HCT116 (cell line): Measurements from ENCODE around the gene SCAI. TPM values are rescaled to one million over a fixed set of nuclear protein-coding genes. Genes with fewer than 3 reads are reported as not detected.

Experiments
- ATAC-seq: fragments of 200-7000 bp; cut with Tn5 transposase; 2 replicates; pipeline ENCODE4 v1.9.1; 2020; ENCODE audit warnings: mild to moderate bottlenecking, moderate library complexity
- BruUV-seq: library from RNA; stranded (reverse); fragments of 400-500 nt; replicated peaks from 2 replicates; lab custom pipeline; 2021; lab: Mats Ljungman, UMichigan
- CTCF ChIA-PET: fragments of 300-600 bp; sonication (Branson Sonifier 250); formaldehyde crosslinking; loops from one replicate; lab custom pipeline; 2021; ENCODE audit warnings: antibody characterized with exemption; lab: Charles Lee
- POLR2A ChIA-PET: fragments of 300-600, 350-600 bp; sonication (Branson Sonifier 250); formaldehyde crosslinking; loops from one replicate; lab custom pipeline; 2021; ENCODE audit warnings: antibody characterized with exemption; lab: Charles Lee
- RAD21 ChIA-PET, 2 experiments: fragments of 300-600 bp; sonication (Branson Sonifier 250); formaldehyde crosslinking; loops; one replicate each; lab custom pipeline; 2023; ENCODE audit warnings: low total read pairs in 2 of 2; ENCODE audit not compliant: uncharacterized antibody in 2 of 2, unreplicated experiment in 2 of 2, low non-redundant PET in 1 of 2; lab: Charles Lee
- DNase-seq: peaks from one replicate; pipeline ENCODE4 v3.0.0-alpha.2; 2010; ENCODE audit warnings: low read depth, low spot score
- H2AFZ ChIP-seq: fragments of 200-600 bp; shearing (Covaris generic), sonication (generic); 2 replicates; pipeline ENCODE4 v1.6.1; 2017; ENCODE audit warnings: low read depth, mixed run types, mixed read lengths, antibody characterized with exemption, low read length; ENCODE audit not compliant: poor library complexity, severe bottlenecking
- H3K27ac ChIP-seq: 2 replicates; pipeline ENCODE4 v1.5.1; 2012; ENCODE audit warnings: low read depth, low read length
- H3K27me3 ChIP-seq: fragments of 200-600 bp; sonication (generic); 2 replicates; pipeline ENCODE4 v1.6.1; 2016; ENCODE audit warnings: mixed run types, low read length, mixed read lengths; ENCODE audit not compliant: insufficient read depth
- H3K36me3 ChIP-seq, 2 experiments: fragments of 200-500 bp in 1 of 2; fragments of 200-600 bp in 1 of 2; sonication (Bioruptor generic) in 1 of 2; sonication (generic) in 1 of 2; 2 replicates each; pipeline versions ENCODE4 v1.5.1 to v1.6.1; 2014 to 2016; ENCODE audit warnings: low read length in 2 of 2, inconsistent platforms in 1 of 2, mixed read lengths in 1 of 2, mixed run types in 1 of 2; ENCODE audit not compliant: insufficient read depth in 2 of 2, control insufficient read depth in 1 of 2
- H3K4me1 ChIP-seq, 2 experiments: fragments of 200-600 bp in 1 of 2; sonication (generic) in 1 of 2; 2 replicates each; pipeline versions ENCODE4 v1.5.1 to v1.6.1; 2012 to 2017; ENCODE audit warnings: low read length in 2 of 2, inconsistent platforms in 1 of 2, mild to moderate bottlenecking in 1 of 2, mixed read lengths in 1 of 2, mixed run types in 1 of 2, moderate library complexity in 1 of 2; ENCODE audit not compliant: insufficient read depth in 2 of 2, control insufficient read depth in 1 of 2
- H3K4me2 ChIP-seq: fragments of 200-600 bp; sonication (generic); 2 replicates; pipeline ENCODE4 v1.6.1; 2017; ENCODE audit warnings: mixed run types, low read length, mixed read lengths
- H3K4me3 ChIP-seq, 2 experiments: fragments of 200-600 bp in 1 of 2; sonication (generic) in 1 of 2; replicated peaks in 1 of 2; 2 replicates each; pipeline ENCODE4 v1.5.1; 2011 to 2016; ENCODE audit warnings: low read length in 2 of 2, control low read depth in 1 of 2, low read depth in 1 of 2, mild to moderate bottlenecking in 1 of 2, mixed read lengths in 1 of 2, mixed run types in 1 of 2
- H3K79me2 ChIP-seq: fragments of 200-600 bp; sonication (generic); 2 replicates; pipeline ENCODE4 v1.6.1; 2017; ENCODE audit warnings: mild to moderate bottlenecking, mixed run types, low read length, moderate library complexity, mixed read lengths; ENCODE audit not compliant: insufficient read depth
- H3K9ac ChIP-seq: fragments of 200-600 bp; sonication (generic); 2 replicates; pipeline ENCODE4 v1.6.1; 2016; ENCODE audit warnings: low read length, mixed read lengths
- H3K9me2 ChIP-seq: fragments of 200-600 bp; sonication (generic), shearing (Covaris generic); 2 replicates; pipeline ENCODE4 v1.6.1; 2017; ENCODE audit warnings: mixed run types, mild to moderate bottlenecking, moderate library complexity; ENCODE audit not compliant: insufficient read depth
- H3K9me3 ChIP-seq, 2 experiments: fragments of 200-500 bp in 1 of 2; fragments of 200-600 bp in 1 of 2; sonication (Bioruptor generic) in 1 of 2; sonication (generic) in 1 of 2; 2 replicates each; pipeline ENCODE4 v1.6.1; 2014 to 2017; ENCODE audit warnings: low read length in 2 of 2, mixed read lengths in 2 of 2, inconsistent platforms in 1 of 2, low read depth in 1 of 2, mild to moderate bottlenecking in 1 of 2, mixed run types in 1 of 2, moderate library complexity in 1 of 2; ENCODE audit not compliant: control insufficient read depth in 1 of 2, insufficient read depth in 1 of 2
- H4K20me1 ChIP-seq: fragments of 200-600 bp; sonication (generic), shearing (Covaris generic); 2 replicates; pipeline ENCODE4 v1.6.1; 2017; ENCODE audit warnings: mixed run types, mild to moderate bottlenecking, moderate library complexity; ENCODE audit not compliant: insufficient read depth
- EZH2 ChIP-seq: fragments of 200-600 bp; sonication (generic); IDR thresholded peaks from 2 replicates; pipeline ENCODE4 v1.6.1; 2017; ENCODE audit warnings: antibody characterized with exemption, mixed run types
- POLR2A ChIP-seq: IDR thresholded peaks from 2 replicates; pipeline ENCODE4 v1.7.0; 2011; ENCODE audit warnings: borderline replicate concordance; ENCODE audit not compliant: insufficient read depth, insufficient read length; ENCODE audit errors: extremely low read depth
- SIN3A ChIP-seq: IDR thresholded peaks from 2 replicates; pipeline ENCODE4 v1.6.1; 2012; ENCODE audit warnings: low read depth
- SRF ChIP-seq: IDR thresholded peaks from 2 replicates; pipeline ENCODE4 v1.6.1; 2012; ENCODE audit warnings: low read depth
- TCF7L2 ChIP-seq: IDR thresholded peaks from 2 replicates; pipeline ENCODE4 v1.7.0; 2011; ENCODE audit warnings: borderline replicate concordance, inconsistent platforms; ENCODE audit not compliant: insufficient read depth, insufficient read length; ENCODE audit errors: extremely low read depth
- ZFX ChIP-seq: fragments of 450-650 bp; IDR thresholded peaks from 2 replicates; pipeline ENCODE4 v1.6.1; 2017
- ZNF274 ChIP-seq: fragments of 200-500 bp; sonication (Bioruptor generic); IDR thresholded peaks from 2 replicates; pipeline ENCODE4 v1.6.1; 2014; ENCODE audit warnings: mild to moderate bottlenecking, low read depth, low read length, inconsistent platforms
- intact Hi-C: fragments of 100-400 bp; cut with micrococcal nuclease; formaldehyde crosslinking; loops from 2 replicates; pipeline ENCODE4 v1.10.0; 2022
- total RNA-seq: library from RNA; stranded (reverse); gene quantifications from one replicate; pipeline ENCODE4 v1.2.1, GENCODE V29; 2021; ENCODE audit not compliant: unreplicated experiment
- TF ChIP-seq, protein P1 (sequence below): IDR thresholded peaks from 2 replicates; pipeline ENCODE4 v1.6.1; 2012
- TF ChIP-seq, protein P2 (sequence below): IDR thresholded peaks from 2 replicates; pipeline ENCODE4 v1.6.1; 2011; ENCODE audit warnings: mild to moderate bottlenecking, low read length, moderate library complexity; ENCODE audit not compliant: insufficient replicate concordance; ENCODE audit errors: extremely low read depth
- TF ChIP-seq, protein P3 (sequence below): IDR thresholded peaks from 2 replicates; pipeline ENCODE4 v1.6.1; 2012; ENCODE audit warnings: low read depth

SCAI gene
- total RNA-seq, 1 experiment from 2014 or later = 14.0 TPM

DNA sequence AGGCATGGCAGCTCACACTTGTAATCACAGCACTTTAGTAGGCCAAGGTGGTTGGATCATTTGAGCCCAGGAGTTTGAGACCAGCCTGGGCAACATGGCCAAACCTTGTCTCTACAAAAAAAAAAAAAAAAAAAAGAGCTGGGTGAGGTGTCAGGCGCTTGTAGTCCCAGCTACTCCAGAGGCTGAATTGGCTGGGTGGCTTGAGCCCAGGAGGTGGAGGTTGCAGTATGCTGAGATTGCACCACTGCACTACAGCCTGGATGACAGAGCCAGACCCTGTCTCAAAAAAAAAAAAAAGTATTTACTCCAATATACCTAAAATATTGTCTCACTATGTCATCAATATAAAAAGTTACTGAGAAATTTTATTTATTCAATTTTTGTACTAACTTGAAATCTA lies 2.8 kb downstream of the SCAI start:
- Histone ChIP-seq H3K79me2 (peaks cover 14% of the 10 kb centered on the region), H2AFZ (no peak overlapping the region), H3K9ac (no peak overlapping the region), H3K27me3 (no peaks in the 10 kb centered on the region), H3K4me3 (no peak overlapping the region), H3K4me2 (no peak overlapping the region), H3K36me3 (peaks cover 2 to 5% of the 10 kb centered on the region in 2 experiments; a peak in 1 of 4 replicates), H3K9me3 (no peaks in the 10 kb centered on the region), H3K9me2 (no peaks in the 10 kb centered on the region), H3K27ac (no peak overlapping the region), H3K4me1 (peaks cover 7 to 12% of the 10 kb centered on the region in 2 experiments; a peak in 3 of 4 replicates), H4K20me1 (no peaks in the 10 kb centered on the region; the same call in 1 of the 2 replicates)
- BruUV-seq = no TSS peak
- ChIA-PET CTCF (no interaction called here), RAD21 (no interaction called here), POLR2A (no interaction called here)
- no peak for ATAC-seq
- intact Hi-C loops = loop anchor here (5.0 kb wide), 2 partner anchors 283 to 368 kb away; partner anchors contain the start of gene NR6A1
- no peak for DNase-seq
- TF ChIP-seq, protein P1, sequence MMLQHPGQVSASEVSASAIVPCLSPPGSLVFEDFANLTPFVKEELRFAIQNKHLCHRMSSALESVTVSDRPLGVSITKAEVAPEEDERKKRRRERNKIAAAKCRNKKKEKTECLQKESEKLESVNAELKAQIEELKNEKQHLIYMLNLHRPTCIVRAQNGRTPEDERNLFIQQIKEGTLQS = no peak
- TF ChIP-seq SRF (no peak), ZFX (no peak), SIN3A (no peak), TCF7L2 (no peak), EZH2 (no peak)
- TF ChIP-seq, protein P2, sequence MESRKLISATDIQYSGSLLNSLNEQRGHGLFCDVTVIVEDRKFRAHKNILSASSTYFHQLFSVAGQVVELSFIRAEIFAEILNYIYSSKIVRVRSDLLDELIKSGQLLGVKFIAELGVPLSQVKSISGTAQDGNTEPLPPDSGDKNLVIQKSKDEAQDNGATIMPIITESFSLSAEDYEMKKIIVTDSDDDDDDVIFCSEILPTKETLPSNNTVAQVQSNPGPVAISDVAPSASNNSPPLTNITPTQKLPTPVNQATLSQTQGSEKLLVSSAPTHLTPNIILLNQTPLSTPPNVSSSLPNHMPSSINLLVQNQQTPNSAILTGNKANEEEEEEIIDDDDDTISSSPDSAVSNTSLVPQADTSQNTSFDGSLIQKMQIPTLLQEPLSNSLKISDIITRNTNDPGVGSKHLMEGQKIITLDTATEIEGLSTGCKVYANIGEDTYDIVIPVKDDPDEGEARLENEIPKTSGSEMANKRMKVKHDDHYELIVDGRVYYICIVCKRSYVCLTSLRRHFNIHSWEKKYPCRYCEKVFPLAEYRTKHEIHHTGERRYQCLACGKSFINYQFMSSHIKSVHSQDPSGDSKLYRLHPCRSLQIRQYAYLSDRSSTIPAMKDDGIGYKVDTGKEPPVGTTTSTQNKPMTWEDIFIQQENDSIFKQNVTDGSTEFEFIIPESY = no peak
- TF ChIP-seq, all 23 proteins: peak for 0

DNA sequence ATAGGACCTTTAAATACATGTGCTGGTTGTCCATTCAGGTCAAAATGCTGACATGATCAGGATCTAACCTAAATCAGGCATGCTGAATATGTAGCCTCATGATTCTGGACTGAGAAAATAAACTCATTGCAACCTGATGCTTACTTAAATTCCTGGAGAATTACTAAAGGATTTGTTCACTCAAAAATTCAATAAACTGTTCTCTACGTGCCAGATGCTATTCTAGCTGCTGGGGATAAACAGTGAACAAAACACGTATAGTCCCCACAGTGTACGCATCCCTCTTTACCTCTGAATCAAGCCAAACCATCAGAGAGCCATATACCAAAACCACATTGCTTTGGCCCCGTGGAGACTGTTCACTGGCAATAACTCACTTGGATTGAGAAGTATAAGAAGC lies 6.1 kb downstream of the SCAI start:
- RAD21 ChIA-PET = no interaction called here
- H3K4me2 ChIP-seq = no peak overlapping the region
- H4K20me1 ChIP-seq = no peaks in the 10 kb centered on the region
- ATAC-seq (no peak), DNase-seq (no peak)
- BruUV-seq = no TSS peak
- H3K4me1 ChIP-seq = peaks cover 1 to 2% of the 10 kb centered on the region in 2 experiments; a peak in 2 of 4 replicates
- H3K9me3 ChIP-seq = no peaks in the 10 kb centered on the region
- intact Hi-C loops = no loop called here
- H3K9ac ChIP-seq = no peak overlapping the region
- H3K36me3 ChIP-seq = peaks cover 2 to 5% of the 10 kb centered on the region in 2 experiments; a peak in 1 of 4 replicates
- CTCF ChIA-PET = no interaction called here
- H3K27me3 ChIP-seq = no peaks in the 10 kb centered on the region
- H2AFZ ChIP-seq = no peak overlapping the region
- H3K79me2 ChIP-seq = peaks cover 20% of the 10 kb centered on the region
- H3K27ac ChIP-seq = no peak overlapping the region
- no peak overlapping the region for H3K4me3 ChIP-seq
- no peaks in the 10 kb centered on the region for H3K9me2 ChIP-seq
- POLR2A ChIA-PET = no interaction called here
- TF ChIP-seq, protein P3, sequence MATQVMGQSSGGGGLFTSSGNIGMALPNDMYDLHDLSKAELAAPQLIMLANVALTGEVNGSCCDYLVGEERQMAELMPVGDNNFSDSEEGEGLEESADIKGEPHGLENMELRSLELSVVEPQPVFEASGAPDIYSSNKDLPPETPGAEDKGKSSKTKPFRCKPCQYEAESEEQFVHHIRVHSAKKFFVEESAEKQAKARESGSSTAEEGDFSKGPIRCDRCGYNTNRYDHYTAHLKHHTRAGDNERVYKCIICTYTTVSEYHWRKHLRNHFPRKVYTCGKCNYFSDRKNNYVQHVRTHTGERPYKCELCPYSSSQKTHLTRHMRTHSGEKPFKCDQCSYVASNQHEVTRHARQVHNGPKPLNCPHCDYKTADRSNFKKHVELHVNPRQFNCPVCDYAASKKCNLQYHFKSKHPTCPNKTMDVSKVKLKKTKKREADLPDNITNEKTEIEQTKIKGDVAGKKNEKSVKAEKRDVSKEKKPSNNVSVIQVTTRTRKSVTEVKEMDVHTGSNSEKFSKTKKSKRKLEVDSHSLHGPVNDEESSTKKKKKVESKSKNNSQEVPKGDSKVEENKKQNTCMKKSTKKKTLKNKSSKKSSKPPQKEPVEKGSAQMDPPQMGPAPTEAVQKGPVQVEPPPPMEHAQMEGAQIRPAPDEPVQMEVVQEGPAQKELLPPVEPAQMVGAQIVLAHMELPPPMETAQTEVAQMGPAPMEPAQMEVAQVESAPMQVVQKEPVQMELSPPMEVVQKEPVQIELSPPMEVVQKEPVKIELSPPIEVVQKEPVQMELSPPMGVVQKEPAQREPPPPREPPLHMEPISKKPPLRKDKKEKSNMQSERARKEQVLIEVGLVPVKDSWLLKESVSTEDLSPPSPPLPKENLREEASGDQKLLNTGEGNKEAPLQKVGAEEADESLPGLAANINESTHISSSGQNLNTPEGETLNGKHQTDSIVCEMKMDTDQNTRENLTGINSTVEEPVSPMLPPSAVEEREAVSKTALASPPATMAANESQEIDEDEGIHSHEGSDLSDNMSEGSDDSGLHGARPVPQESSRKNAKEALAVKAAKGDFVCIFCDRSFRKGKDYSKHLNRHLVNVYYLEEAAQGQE = no peak
- TF ChIP-seq ZNF274 = no peak
- TF ChIP-seq, protein P2 = no peak
- TF ChIP-seq POLR2A = no peak
